HEK293T (cell line): ENCODE results near the gene CDT1.

Source experiments
- CTBP1 ChIP-seq: fragments of 450-650 bp; IDR thresholded peaks from 2 replicates; pipeline ENCODE4 v1.6.1; 2016; ENCODE audit warnings: borderline replicate concordance
- FOXK2 ChIP-seq: fragments of 450-650 bp; IDR thresholded peaks from 2 replicates; pipeline ENCODE4 v1.6.1; 2016; ENCODE audit warnings: mild to moderate bottlenecking
- HDGF ChIP-seq: fragments of 450-650 bp; IDR thresholded peaks from 2 replicates; pipeline ENCODE4 v1.6.1; 2017; ENCODE audit warnings: antibody characterized with exemption, borderline replicate concordance
- L3MBTL2 ChIP-seq: fragments of 450-650 bp; conservative IDR thresholded peaks from 2 replicates; pipeline ENCODE4 v1.6.1; 2016; ENCODE audit warnings: mild to moderate bottlenecking
- LEF1 ChIP-seq: fragments of 450-650 bp; IDR thresholded peaks from 2 replicates; pipeline ENCODE4 v1.6.1; 2017; ENCODE audit warnings: mild to moderate bottlenecking, borderline replicate concordance
- PKNOX1 ChIP-seq: fragments of 450-650 bp; IDR thresholded peaks from 2 replicates; pipeline ENCODE4 v1.6.1; 2016
- SP1 ChIP-seq: fragments of 450-650 bp; IDR thresholded peaks from 2 replicates; pipeline ENCODE4 v1.6.1; 2017
- SUZ12 ChIP-seq: fragments of 450-650 bp; IDR thresholded peaks from 2 replicates; pipeline ENCODE4 v1.6.1; 2016; ENCODE audit warnings: mild to moderate bottlenecking
- ZNF384 ChIP-seq: fragments of 450-650 bp; IDR thresholded peaks from 2 replicates; pipeline ENCODE4 v1.6.1; 2016

- no peak for TF ChIP-seq PKNOX1
- TF ChIP-seq LEF1 = no peak
- 0 out of 2 replicates have a peak, but pooled peaks have one; percentile 9 for TF ChIP-seq L3MBTL2
- TF ChIP-seq ZNF384 = no peak
- no peak for TF ChIP-seq FOXK2
- no peak for TF ChIP-seq SP1
- TF ChIP-seq CTBP1 = no peak
- TF ChIP-seq HDGF = peak; percentile 41; the same call in 1 of the 2 replicates
- no peak for TF ChIP-seq SUZ12
These were observed 1.2 kb downstream of the CDT1 start for GRCh38 chr16:88804552-88805339.
